Measurements from ENCODE around the gene SPCS3.

SPCS3 gene

DNA sequence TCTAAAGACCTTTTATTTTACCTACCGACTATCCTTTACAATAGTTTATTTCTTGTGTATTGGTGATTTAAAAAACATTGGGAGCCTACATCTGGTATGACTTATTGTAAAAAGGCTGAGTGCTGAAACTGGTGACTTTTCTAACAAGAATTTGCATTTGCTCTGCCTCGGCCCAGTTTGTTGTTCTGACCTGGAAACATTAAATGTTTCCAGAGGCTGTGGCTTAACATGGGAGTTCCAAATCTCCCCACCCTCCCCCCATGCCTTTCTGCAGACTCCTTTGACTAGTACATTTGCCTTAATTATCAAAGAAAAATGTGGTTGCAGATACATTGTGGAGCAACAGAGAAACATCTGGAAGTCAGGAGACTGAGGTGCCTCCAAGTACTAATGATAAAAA, 39.8 kb downstream of the SPCS3 start:
- Histone ChIP-seq H3K9ac (ENCODE audit: low read length) (peak overlapping the region; percentile 58), H3K4me1 (ENCODE audit: control insufficient read depth, insufficient read depth, low read depth, low read length) (no peaks in the 10 kb centered on the region), H3K23ac (ENCODE audit: low read length in 2 of 2) (no peak overlapping the region), H2AFZ (ENCODE audit: low read depth, low read length) (no peak overlapping the region), H3K36me3 (ENCODE audit: control insufficient read depth in 1 of 2, insufficient read depth in 2 of 2, low read depth in 1 of 2, low read length in 2 of 2) (no peaks in the 10 kb centered on the region), H3K4me3 (ENCODE audit: insufficient read depth in 1 of 2, low read depth in 1 of 2, low read length in 2 of 2) (peak overlapping the region in 1 of 2 experiments; percentile 5), H2BK12ac (ENCODE audit: low read length in 2 of 2) (no peak overlapping the region), H3K27me3 (ENCODE audit: control insufficient read depth in 1 of 2, insufficient read depth in 1 of 2, low read length in 2 of 2) (no peaks in the 10 kb centered on the region), H3K4ac (ENCODE audit: low read depth in 1 of 2, low read length in 2 of 2) (no peak overlapping the region), H3K14ac (ENCODE audit: low read length in 2 of 2) (no peak overlapping the region), H3K27ac (ENCODE audit: low read length, poor library complexity, severe bottlenecking) (no peak overlapping the region), H2BK15ac (ENCODE audit: low read depth, poor library complexity, severe bottlenecking) (no peak overlapping the region), H2AK5ac (ENCODE audit: low read length, severe bottlenecking) (no peak overlapping the region), H2BK120ac (ENCODE audit: low read depth, low read length) (no peak overlapping the region), H3K79me1 (replicated peaks; ENCODE audit: low read length, poor library complexity, severe bottlenecking) (no peaks in the 10 kb centered on the region), H2BK5ac (ENCODE audit: low read depth, low read length, poor library complexity, severe bottlenecking) (no peak overlapping the region), H3K18ac (ENCODE audit: low read depth in 1 of 2, low read length in 2 of 2) (no peak overlapping the region), H3K9me3 (ENCODE audit: control insufficient read depth, low read length) (peaks cover 4% of the 10 kb centered on the region), H3K4me2 (ENCODE audit: low read length, poor library complexity, severe bottlenecking) (no peak overlapping the region), H4K8ac (ENCODE audit: low read length) (no peak overlapping the region), H4K91ac (ENCODE audit: low read length) (no peak overlapping the region)
- DNase-seq, result no peak
- no CpG with 5 or more reads among the region's 2 CpGs for WGBS

GRCh38 chr4:176360446-176360845, 40.7 kb downstream of the SPCS3 start:
- Histone ChIP-seq H3K18ac (ENCODE audit: low read depth in 1 of 2, low read length in 2 of 2) (no peak overlapping the region), H3K36me3 (ENCODE audit: control insufficient read depth in 1 of 2, insufficient read depth in 2 of 2, low read depth in 1 of 2, low read length in 2 of 2) (no peaks in the 10 kb centered on the region), H3K9ac (ENCODE audit: low read length) (no peak overlapping the region), H3K4me1 (ENCODE audit: control insufficient read depth, insufficient read depth, low read depth, low read length) (no peaks in the 10 kb centered on the region), H4K8ac (ENCODE audit: low read length) (no peak overlapping the region), H2AK5ac (ENCODE audit: low read length, severe bottlenecking) (no peak overlapping the region), H4K91ac (ENCODE audit: low read length) (no peak overlapping the region), H3K23ac (ENCODE audit: low read length in 2 of 2) (no peak overlapping the region), H3K79me1 (replicated peaks; ENCODE audit: low read length, poor library complexity, severe bottlenecking) (no peaks in the 10 kb centered on the region), H2BK15ac (ENCODE audit: low read depth, poor library complexity, severe bottlenecking) (no peak overlapping the region), H3K9me3 (ENCODE audit: control insufficient read depth, low read length) (no peaks in the 10 kb centered on the region), H3K4me3 (ENCODE audit: insufficient read depth in 1 of 2, low read depth in 1 of 2, low read length in 2 of 2) (peak overlapping the region in 1 of 2 experiments; percentile 5), H3K14ac (ENCODE audit: low read length in 2 of 2) (no peak overlapping the region), H3K27me3 (ENCODE audit: control insufficient read depth in 1 of 2, insufficient read depth in 1 of 2, low read length in 2 of 2) (no peaks in the 10 kb centered on the region), H2BK12ac (ENCODE audit: low read length in 2 of 2) (no peak overlapping the region), H2AFZ (ENCODE audit: low read depth, low read length) (no peak overlapping the region), H2BK5ac (ENCODE audit: low read depth, low read length, poor library complexity, severe bottlenecking) (no peak overlapping the region), H3K4ac (ENCODE audit: low read depth in 1 of 2, low read length in 2 of 2) (no peak overlapping the region), H3K27ac (ENCODE audit: low read length, poor library complexity, severe bottlenecking) (no peak overlapping the region), H3K4me2 (ENCODE audit: low read length, poor library complexity, severe bottlenecking) (no peak overlapping the region), H2BK120ac (ENCODE audit: low read depth, low read length) (no peak overlapping the region)
- no peak for DNase-seq

DNA sequence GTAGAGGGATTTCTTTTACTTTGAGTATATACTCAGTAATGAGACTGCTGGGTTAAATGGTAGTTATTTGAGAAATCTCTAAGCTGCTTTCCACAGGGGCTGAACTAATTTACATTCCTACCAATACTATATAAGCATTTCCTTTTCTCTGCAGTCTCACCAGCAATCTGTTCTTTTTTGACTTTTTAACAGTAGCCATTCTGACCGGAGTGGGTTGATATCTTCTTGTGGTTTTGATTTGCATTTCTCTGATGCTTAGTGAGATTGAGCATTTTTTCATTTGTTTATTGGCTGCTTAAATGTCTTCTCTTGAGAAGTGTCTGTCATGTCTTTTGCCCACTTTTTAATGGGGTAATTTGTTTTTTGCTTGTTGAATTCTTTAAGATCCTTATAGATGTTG, 43.3 kb downstream of the SPCS3 start:
- no peak overlapping the region for H3K4ac ChIP-seq (ENCODE audit: low read depth in 1 of 2, low read length in 2 of 2)
- no peak overlapping the region for H2BK15ac ChIP-seq (ENCODE audit: low read depth, poor library complexity, severe bottlenecking)
- peaks cover 2% of the 10 kb centered on the region for H3K79me1 ChIP-seq (replicated peaks; ENCODE audit: low read length, poor library complexity, severe bottlenecking)
- H4K91ac ChIP-seq (ENCODE audit: low read length), result no peak overlapping the region
- no peak overlapping the region for H4K8ac ChIP-seq (ENCODE audit: low read length)
- DNase-seq, result no peak
- no peak overlapping the region for H3K18ac ChIP-seq (ENCODE audit: low read depth in 1 of 2, low read length in 2 of 2)
- no peak overlapping the region for H3K4me2 ChIP-seq (ENCODE audit: low read length, poor library complexity, severe bottlenecking)
- H3K9me3 ChIP-seq (ENCODE audit: control insufficient read depth, low read length), result peaks cover 9% of the 10 kb centered on the region
- no peak overlapping the region for H3K4me3 ChIP-seq (ENCODE audit: insufficient read depth in 1 of 2, low read depth in 1 of 2, low read length in 2 of 2)
- H3K36me3 ChIP-seq (ENCODE audit: control insufficient read depth in 1 of 2, insufficient read depth in 2 of 2, low read depth in 1 of 2, low read length in 2 of 2), result no peaks in the 10 kb centered on the region
- no peak overlapping the region for H2BK12ac ChIP-seq (ENCODE audit: low read length in 2 of 2)
- no peak overlapping the region for H2AK5ac ChIP-seq (ENCODE audit: low read length, severe bottlenecking)
- no peaks in the 10 kb centered on the region for H3K4me1 ChIP-seq (ENCODE audit: control insufficient read depth, insufficient read depth, low read depth, low read length)
- no peak overlapping the region for H2BK5ac ChIP-seq (ENCODE audit: low read depth, low read length, poor library complexity, severe bottlenecking)
- no peak overlapping the region for H3K9ac ChIP-seq (ENCODE audit: low read length)
- 80% methylated on average over 1 of the region's 1 CpG for WGBS
- no peak overlapping the region for H3K14ac ChIP-seq (ENCODE audit: low read length in 2 of 2)
- no peak overlapping the region for H3K27ac ChIP-seq (ENCODE audit: low read length, poor library complexity, severe bottlenecking)
- H2AFZ ChIP-seq (ENCODE audit: low read depth, low read length), result no peak overlapping the region
- H3K27me3 ChIP-seq (ENCODE audit: control insufficient read depth in 1 of 2, insufficient read depth in 1 of 2, low read length in 2 of 2), result no peaks in the 10 kb centered on the region
- H3K23ac ChIP-seq (ENCODE audit: low read length in 2 of 2), result no peak overlapping the region
- no peak overlapping the region for H2BK120ac ChIP-seq (ENCODE audit: low read depth, low read length)

- Histone ChIP-seq H3K23ac (ENCODE audit: low read length in 2 of 2) (no peak overlapping the region), H4K8ac (ENCODE audit: low read length) (no peak overlapping the region), H3K18ac (ENCODE audit: low read depth in 1 of 2, low read length in 2 of 2) (no peak overlapping the region), H2BK12ac (ENCODE audit: low read length in 2 of 2) (no peak overlapping the region), H3K14ac (ENCODE audit: low read length in 2 of 2) (peak overlapping the region in 1 of 2 experiments; percentile 44), H3K4me1 (ENCODE audit: control insufficient read depth, insufficient read depth, low read depth, low read length) (no peaks in the 10 kb centered on the region), H3K27ac (ENCODE audit: low read length, poor library complexity, severe bottlenecking) (no peak overlapping the region), H3K4me2 (ENCODE audit: low read length, poor library complexity, severe bottlenecking) (no peak overlapping the region), H3K4me3 (ENCODE audit: insufficient read depth in 1 of 2, low read depth in 1 of 2, low read length in 2 of 2) (no peak overlapping the region), H2BK120ac (ENCODE audit: low read depth, low read length) (no peak overlapping the region), H2AK5ac (ENCODE audit: low read length, severe bottlenecking) (no peak overlapping the region), H3K9me3 (ENCODE audit: control insufficient read depth, low read length) (peaks cover 9% of the 10 kb centered on the region), H3K27me3 (ENCODE audit: control insufficient read depth in 1 of 2, insufficient read depth in 1 of 2, low read length in 2 of 2) (no peaks in the 10 kb centered on the region), H2AFZ (ENCODE audit: low read depth, low read length) (no peak overlapping the region), H2BK15ac (ENCODE audit: low read depth, poor library complexity, severe bottlenecking) (no peak overlapping the region), H3K36me3 (ENCODE audit: control insufficient read depth in 1 of 2, insufficient read depth in 2 of 2, low read depth in 1 of 2, low read length in 2 of 2) (no peaks in the 10 kb centered on the region), H3K79me1 (replicated peaks; ENCODE audit: low read length, poor library complexity, severe bottlenecking) (peaks cover 4% of the 10 kb centered on the region), H3K4ac (ENCODE audit: low read depth in 1 of 2, low read length in 2 of 2) (no peak overlapping the region), H4K91ac (ENCODE audit: low read length) (no peak overlapping the region), H2BK5ac (ENCODE audit: low read depth, low read length, poor library complexity, severe bottlenecking) (no peak overlapping the region), H3K9ac (ENCODE audit: low read length) (no peak overlapping the region)
- DNase-seq, result no peak
- WGBS, result 86% methylated on average over 8 of the region's 8 CpGs
Observed at GRCh38 chr4:176367771-176368465, 48.2 kb downstream of the SPCS3 start.

Measured in mesenchymal stem cell (in vitro differentiated cells and primary cell).